ENCODE data around the gene WFDC9.

- TF ChIP-seq CTCF (IDR thresholded peaks at IDR 0.05) (no peak), EZH2 (IDR thresholded peaks at IDR 0.05) (no peak), EZH2phosphoT487 (IDR thresholded peaks at IDR 0.05) (no peak)
These were observed 8.6 kb upstream of the WFDC9 start for GRCh38 chr20:45639687-45640086.
